HG02852 (cell line): ENCODE results near the gene HCN2.

Experiments used
- ATAC-seq: cut with Tn5 transposase; IDR thresholded peaks from one replicate; pipeline ENCODE4 v1.9.1; 2021; ENCODE audit warnings: mild to moderate bottlenecking, moderate library complexity; ENCODE audit not compliant: unreplicated experiment

The HCN2 gene

GRCh38 chr19:570937-571565 lies 18.6 kb upstream of the HCN2 start:
- ATAC-seq, result no peak

- no peak for ATAC-seq
Observed at GRCh38 chr19:571566-571974, 18.1 kb upstream of the HCN2 start.

- ATAC-seq, result peak; percentile 63
Observed at GRCh38 chr19:572140-572742, 17.4 kb upstream of the HCN2 start, which contains the start of gene BSG. BSG (plus strand) TSS chr19:572596; CDS start chr19:572635, 39 bp downstream.

GRCh38 chr19:572743-573518 lies 16.8 kb upstream of the HCN2 start:
- ATAC-seq, result peak; percentile 28

GRCh38 chr19:573519-573825 lies 16.2 kb upstream of the HCN2 start:
- ATAC-seq, result peak; percentile 1

GRCh38 chr19:574658-575526 lies 14.8 kb upstream of the HCN2 start:
- no peak for ATAC-seq

GRCh38 chr19:575527-576506 lies 13.9 kb upstream of the HCN2 start:
- ATAC-seq, result no peak

- no peak for ATAC-seq
Observed at GRCh38 chr19:576768-577438, 12.8 kb upstream of the HCN2 start.

GRCh38 chr19:577439-578392 lies 12.0 kb upstream of the HCN2 start:
- no peak for ATAC-seq

- ATAC-seq, result no peak
Observed at GRCh38 chr19:579111-579841, 10.4 kb upstream of the HCN2 start.

- no peak for ATAC-seq
Observed at GRCh38 chr19:579842-580155, 9.9 kb upstream of the HCN2 start.

- no peak for ATAC-seq
Observed at GRCh38 chr19:580274-580835, 9.3 kb upstream of the HCN2 start.

- ATAC-seq, result no peak
Observed at GRCh38 chr19:581399-582111, 8.1 kb upstream of the HCN2 start.

GRCh38 chr19:582497-583197 lies 7.0 kb upstream of the HCN2 start:
- no peak for ATAC-seq

GRCh38 chr19:583198-583967 lies 6.3 kb upstream of the HCN2 start:
- ATAC-seq, result no peak

- ATAC-seq, result no peak
Observed at GRCh38 chr19:583968-584239, 5.8 kb upstream of the HCN2 start.
